H4 (cell line): ENCODE results near the gene CACNA2D4. TPM values are rescaled to one million over a fixed set of nuclear protein-coding genes. Genes with fewer than 3 reads are reported as not detected.
A peak's percentile ranks its signal among the peaks of the same experiment; 100 is the strongest.

Experiments used
- DNase-seq: peaks from one replicate; pipeline ENCODE4 v3.0.0-alpha.2; 2015; ENCODE audit warnings: low spot score
- total RNA-seq: library from RNA; depleted of rRNA; stranded (reverse); fragments of >200 nt; shearing (Covaris generic); gene quantifications from 2 replicates; pipeline ENCODE4 v1.2.3, GENCODE V29; 2014

CACNA2D4 gene
- total RNA-seq, 1 experiment from 2014 or later = not detected

DNA sequence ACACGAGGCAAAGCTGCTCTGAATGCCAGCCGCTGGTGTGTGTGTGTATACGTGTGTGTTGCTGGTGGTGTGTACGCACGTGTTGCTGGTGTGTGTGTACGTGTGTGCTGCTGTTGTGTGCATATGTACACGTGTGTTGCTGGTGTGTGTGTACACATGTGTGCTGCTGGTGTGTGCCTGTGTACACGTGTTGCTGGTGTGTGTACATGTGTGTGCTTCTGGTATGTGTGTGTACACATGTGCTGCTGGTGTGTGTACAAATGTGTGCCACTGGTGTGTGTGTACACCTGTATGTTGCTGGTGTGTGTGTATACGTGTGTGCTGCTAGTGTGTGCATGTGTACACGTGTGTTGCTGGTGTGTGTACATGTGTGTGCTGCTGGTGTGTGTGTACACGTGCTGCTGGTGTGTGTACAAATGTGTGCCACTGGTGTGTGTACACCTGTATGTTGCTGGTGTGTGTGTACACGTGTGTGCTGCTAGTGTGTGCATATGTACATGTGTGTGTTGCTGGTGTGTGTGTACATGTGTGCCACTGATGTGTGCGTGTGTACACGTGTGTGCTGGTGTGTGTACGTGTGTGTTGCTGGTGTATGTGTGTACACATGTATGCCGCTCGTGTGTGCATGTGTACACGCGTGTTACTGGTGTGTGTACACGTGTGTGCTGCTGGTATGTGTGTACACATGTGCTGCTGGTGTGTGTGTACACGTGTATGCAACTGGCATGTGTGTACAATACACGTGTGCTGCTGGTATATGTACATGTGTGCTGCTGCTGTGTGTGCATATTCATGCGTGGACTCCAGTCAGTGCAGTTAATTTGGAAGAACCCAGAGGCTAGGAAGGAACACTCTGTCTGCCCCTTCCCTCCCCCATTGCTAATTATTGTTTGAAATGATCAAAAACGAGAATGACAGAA is 47.2 kb downstream of the CACNA2D4 start:
- no peak for DNase-seq

GRCh38 chr12:1870086-1870485 is 48.4 kb downstream of the CACNA2D4 start:
- no peak for DNase-seq

DNA sequence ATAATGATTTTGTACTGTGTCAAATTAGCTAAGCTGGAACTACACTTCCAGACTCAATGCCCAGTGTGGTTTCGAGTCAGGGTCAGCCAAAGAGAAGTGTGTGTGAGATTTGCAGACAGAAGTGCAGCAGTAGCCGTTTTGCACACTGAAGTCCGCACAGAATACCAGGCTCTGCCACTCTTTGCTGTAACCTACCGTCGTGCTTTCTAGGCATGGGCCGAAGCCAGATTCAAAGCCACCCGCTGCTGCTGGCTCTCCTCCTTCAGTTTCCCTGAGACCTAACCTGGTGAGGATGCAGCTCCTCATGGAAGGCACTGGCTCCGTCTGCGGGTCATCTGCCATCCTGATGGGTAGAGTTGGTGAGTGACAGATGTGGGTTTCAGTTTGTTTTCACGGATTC is 49.3 kb downstream of the CACNA2D4 start:
- DNase-seq = no peak

DNA sequence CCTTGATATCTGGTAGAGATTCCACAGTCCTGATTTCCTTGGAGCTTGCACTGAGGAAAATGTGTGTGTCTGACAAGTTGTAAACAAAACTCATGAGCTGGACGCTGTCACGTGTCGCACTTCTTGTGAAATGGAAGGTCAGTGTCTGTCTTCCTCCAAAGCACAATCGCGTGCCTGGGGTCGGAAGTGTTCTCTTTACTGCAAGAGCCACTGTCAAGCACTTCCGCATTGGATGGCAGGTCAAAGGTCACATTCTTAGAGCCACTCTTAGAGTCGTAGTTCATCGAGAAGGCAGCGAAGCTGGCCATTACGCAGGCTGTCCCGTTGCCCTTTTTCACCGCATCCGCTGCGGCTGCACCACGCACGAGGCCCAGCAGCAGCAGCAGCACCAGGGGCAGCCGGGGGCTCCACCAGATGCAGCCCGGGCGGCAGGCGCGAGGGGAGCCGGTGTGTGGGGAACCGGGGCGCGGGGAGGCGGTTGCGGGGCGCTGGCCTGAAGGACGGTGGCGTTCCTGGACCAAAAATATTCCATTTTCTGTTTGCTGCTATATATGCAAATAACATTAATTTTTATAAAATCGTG is 53.1 kb downstream of the CACNA2D4 start:
- DNase-seq = no peak

GRCh38 chr12:1864867-1865266 is 53.6 kb downstream of the CACNA2D4 start:
- no peak for DNase-seq

GRCh38 chr12:1864456-1864855 is 54.0 kb downstream of the CACNA2D4 start:
- DNase-seq = no peak

DNA sequence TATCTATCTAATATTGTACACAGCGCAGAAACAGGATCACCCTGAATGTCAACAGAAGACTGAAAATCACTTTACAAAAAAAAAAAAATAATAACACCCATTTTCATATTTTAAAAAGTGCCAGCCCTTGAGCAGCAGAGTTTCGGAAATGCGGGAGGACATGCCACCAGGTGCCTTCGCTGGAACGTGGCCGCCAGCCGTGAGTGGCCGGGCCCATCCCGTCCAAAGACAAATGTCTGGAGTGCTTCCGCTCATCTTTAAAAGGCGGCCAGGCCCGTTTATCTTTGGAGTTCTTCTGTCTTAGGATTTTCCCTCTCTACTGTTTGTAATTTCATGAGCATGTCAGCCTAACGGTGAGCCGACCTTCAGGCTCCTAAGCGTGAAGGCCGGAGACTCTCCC is 54.6 kb downstream of the CACNA2D4 start:
- DNase-seq = no peak

DNA sequence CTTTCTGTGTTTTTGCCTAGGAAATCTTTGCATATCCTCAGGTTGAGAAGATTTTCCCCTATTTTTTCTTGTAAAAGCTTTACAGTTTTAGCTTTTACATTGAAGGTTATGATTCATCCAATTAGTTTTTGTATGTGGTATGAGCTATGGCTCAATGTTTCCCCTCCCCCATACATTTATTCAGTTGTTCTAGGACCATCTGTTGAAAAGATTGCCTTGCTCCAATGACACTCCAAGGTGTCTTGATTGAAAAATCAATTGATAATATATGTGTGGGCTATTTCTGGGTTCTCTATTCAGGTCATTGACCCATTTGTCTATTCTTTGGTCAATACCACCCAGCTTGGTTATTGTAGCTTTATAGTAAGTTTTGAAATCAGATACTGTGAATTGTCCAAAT is 55.5 kb downstream of the CACNA2D4 start:
- DNase-seq = no peak

- peak; percentile 30 for DNase-seq
Observed at GRCh38 chr12:1859643-1860042, 58.8 kb downstream of the CACNA2D4 start.

GRCh38 chr12:1858456-1858855 is 60.0 kb downstream of the CACNA2D4 start:
- no peak for DNase-seq

DNA sequence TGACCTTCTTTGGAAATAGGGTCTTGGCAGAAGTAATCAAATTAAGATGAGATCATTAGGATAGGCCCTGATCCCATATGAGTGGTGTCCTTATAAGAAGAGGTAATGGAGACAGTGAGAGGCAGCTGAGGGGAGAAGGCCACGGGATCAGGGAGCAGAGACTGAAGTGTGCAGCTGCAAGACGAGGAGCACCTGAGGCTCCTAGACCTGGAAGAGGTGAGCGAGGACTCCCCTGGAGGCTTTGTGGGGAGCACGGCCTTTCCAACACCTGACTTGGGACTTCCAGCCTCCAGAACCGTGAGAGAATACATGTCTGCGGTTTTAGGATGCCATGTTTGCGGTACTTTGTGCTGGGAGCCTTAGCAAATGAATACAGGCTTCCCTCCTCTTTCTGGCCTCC is 60.6 kb downstream of the CACNA2D4 start:
- no peak for DNase-seq

GRCh38 chr12:1857086-1857485 is 61.4 kb downstream of the CACNA2D4 start:
- DNase-seq = no peak

DNA sequence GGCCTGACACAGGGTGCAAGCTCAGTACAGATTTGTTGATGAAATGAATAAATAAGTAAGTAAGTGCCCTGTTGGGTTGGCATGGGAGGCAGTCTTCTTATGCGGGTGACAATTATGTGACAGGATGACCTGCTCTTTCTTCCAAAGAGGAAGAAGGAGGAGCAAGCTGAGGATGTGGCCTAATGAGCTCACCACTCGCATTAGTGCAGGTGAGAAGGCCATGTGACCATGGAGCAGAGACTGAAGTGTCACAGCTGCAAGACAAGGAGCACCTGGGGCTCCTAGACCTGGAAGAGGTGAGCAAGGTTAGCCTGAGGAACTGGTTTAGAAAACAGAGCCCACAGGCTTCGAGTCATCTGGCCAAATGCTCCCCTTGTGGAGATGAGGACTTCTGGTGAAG is 63.2 kb downstream of the CACNA2D4 start:
- DNase-seq = no peak

- DNase-seq = no peak
Observed at GRCh38 chr12:1853716-1854115, 64.7 kb downstream of the CACNA2D4 start.

DNA sequence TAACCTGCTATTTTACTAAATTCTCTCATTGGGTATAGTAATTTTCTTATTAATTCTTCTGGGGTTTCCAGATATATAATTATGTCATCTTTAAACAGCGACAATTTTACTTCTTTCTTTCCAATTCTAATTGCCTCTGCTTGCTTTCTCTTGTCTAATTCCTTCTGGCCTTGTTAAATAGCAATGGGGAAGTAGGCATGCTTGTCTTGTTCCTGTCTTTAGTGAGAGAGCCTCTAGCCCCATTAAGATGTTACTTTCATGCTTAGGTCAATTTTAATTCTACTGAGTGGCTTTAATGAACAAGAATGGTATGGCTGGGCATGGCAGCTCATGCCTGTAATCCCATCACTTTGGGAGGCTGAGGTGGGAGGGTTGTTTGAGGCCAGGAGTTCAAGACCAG is 66.4 kb downstream of the CACNA2D4 start:
- no peak for DNase-seq

DNA sequence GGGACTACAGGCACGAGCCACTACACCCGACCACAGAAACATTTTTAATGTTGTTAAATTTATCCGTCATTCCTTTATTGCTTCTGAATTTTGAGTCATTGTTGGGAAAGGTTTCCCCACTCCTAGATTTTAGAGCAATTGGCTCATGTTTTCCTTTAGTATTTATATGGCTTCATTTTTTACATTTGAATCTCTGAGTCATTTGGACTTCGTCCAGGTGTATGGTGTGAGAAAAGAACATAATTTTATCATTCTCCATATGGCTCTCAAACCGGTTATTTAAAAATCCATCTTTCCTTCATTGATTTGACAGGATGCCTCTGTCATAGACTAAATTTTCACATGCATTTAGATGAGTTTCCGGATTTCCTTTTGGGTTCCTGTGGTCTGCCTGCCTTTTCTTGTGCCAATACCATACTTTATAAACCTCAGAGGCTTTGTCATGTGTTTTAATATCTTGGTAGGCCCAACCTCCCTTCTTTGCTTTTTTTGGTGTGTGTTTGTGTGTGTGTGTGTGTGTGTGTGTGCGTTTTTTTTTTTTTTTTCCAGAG is 67.2 kb downstream of the CACNA2D4 start:
- peak; percentile 47 for DNase-seq

DNA sequence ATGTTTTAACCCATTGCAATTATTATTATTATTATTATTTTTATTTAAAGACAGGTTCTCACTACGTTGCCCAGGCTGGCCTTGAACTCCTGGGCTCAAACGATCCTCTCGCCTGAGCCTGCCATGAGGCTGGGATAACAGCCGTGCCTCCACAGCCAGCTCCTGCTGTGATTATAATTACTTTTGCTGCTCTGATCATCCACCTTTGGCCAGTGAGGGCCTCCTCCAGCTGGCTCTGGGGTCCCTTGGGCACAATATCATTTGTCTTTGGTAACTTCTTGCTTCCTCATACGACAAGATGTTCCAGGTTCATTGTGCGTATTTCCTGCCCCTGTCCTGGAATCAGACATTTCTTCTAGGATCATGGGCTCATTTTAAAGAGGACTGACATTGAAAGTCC is 69.7 kb downstream of the CACNA2D4 start:
- DNase-seq = no peak

GRCh38 chr12:1848146-1848545 is 70.3 kb downstream of the CACNA2D4 start:
- no peak for DNase-seq

DNA sequence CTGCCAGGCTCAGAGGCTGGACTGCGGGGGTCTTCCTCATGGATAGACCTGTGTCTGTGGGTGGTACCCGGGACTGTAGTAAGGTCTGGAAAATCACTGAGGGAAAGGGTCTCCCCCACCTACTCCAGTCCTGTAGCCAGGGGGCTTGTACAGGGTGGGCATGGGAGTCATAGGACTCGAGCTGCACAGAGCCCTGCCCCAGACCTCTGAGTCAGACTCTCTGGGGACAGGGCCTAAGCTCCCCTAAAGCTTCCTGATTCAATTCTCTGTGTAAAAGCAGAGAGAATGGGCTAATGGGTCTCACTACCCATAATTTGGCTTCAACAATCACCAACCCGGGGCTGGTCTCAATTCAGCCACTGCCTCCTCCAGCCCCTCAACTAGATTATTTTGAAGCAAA is 71.0 kb downstream of the CACNA2D4 start:
- no peak for DNase-seq

- no peak for DNase-seq
Observed at GRCh38 chr12:1846421-1847405, 71.7 kb downstream of the CACNA2D4 start.

DNA sequence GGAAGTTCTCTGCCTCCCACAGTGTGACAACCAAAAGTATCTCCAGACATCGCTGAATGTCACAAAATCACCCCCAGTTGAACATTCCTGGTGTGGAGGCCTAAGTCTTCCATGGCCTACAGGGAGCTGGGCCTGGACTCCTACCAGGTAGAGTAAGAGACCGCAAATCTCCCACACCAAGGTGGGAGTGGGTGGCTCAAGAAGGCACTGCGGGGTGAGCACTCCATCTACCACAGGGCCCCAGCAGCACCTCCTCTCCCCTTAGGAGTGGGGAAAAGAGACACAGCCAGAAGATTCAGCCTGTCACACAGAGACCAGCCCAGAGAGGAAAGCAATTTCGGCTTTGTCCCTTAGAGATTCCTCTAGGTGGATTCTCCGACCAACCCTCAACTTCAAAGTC is 72.6 kb downstream of the CACNA2D4 start:
- DNase-seq = no peak

- DNase-seq = no peak
Observed at GRCh38 chr12:1845427-1845826, 73.0 kb downstream of the CACNA2D4 start.
